AG09319 (cell line): ENCODE data around the gene SLC5A10.
"Not testable (repeated sequence)": the region's sequence is repeated elsewhere in the genome, so short reads cannot be mapped to it uniquely, and the experiment has no call there.

Experiments used
- DNase-seq: peaks from one replicate; pipeline ENCODE4 v3.0.0-alpha.2; 2010; ENCODE audit warnings: low read depth; ENCODE audit errors: extremely low read depth
- CTCF ChIP-seq: IDR thresholded peaks from 2 replicates; pipeline ENCODE4 v1.5.1; 2011; ENCODE audit warnings: low read depth, mild to moderate bottlenecking, inconsistent platforms, low read length, moderate library complexity

The SLC5A10 gene

GRCh38 chr17:19022128-19022527, 70.2 kb downstream of the SLC5A10 start:
- no peak for TF ChIP-seq CTCF
- no peak for DNase-seq

GRCh38 chr17:19022747-19023146, 70.8 kb downstream of the SLC5A10 start:
- no peak for TF ChIP-seq CTCF
- no peak for DNase-seq

- no peak for TF ChIP-seq CTCF
- DNase-seq: no peak
These were observed 71.4 kb downstream of the SLC5A10 start for GRCh38 chr17:19023209-19023999.

GRCh38 chr17:19024101-19025078, 72.4 kb downstream of the SLC5A10 start:
- DNase-seq: no peak

GRCh38 chr17:19028671-19029070, 76.7 kb downstream of the SLC5A10 start:
- DNase-seq: not testable (repeated sequence)

More at GRCh38 chr17:19024101-19025078, 72.4 kb downstream of the SLC5A10 start:
- TF ChIP-seq CTCF: no peak

GRCh38 chr17:19029740-19030139, 77.8 kb downstream of the SLC5A10 start:
- DNase-seq: not testable (repeated sequence)

GRCh38 chr17:19030771-19031449, 78.9 kb downstream of the SLC5A10 start:
- not testable (repeated sequence) for DNase-seq

- DNase-seq: not testable (repeated sequence)
- TF ChIP-seq CTCF: peak; percentile 14
These were observed 79.8 kb downstream of the SLC5A10 start for GRCh38 chr17:19031729-19032128.

GRCh38 chr17:19032377-19032988, 80.5 kb downstream of the SLC5A10 start:
- DNase-seq: not testable (repeated sequence)

GRCh38 chr17:19036186-19036585, 84.2 kb downstream of the SLC5A10 start:
- DNase-seq: not testable (repeated sequence)

- not testable (repeated sequence) for DNase-seq
These were observed 85.6 kb downstream of the SLC5A10 start for GRCh38 chr17:19037547-19037946.

- not testable (repeated sequence) for DNase-seq
These were observed 86.0 kb downstream of the SLC5A10 start for GRCh38 chr17:19038007-19038406.

GRCh38 chr17:19038730-19039129, 86.8 kb downstream of the SLC5A10 start:
- not testable (repeated sequence) for DNase-seq
